HCT116 (cell line): ENCODE data around the gene RASSF3.

ENCODE experiments used
- CEBPB ChIP-seq: IDR thresholded peaks from 2 replicates; pipeline ENCODE4 v1.6.1; 2012; ENCODE audit warnings: low read depth
- CTCF ChIP-seq, 3 experiments: fragments of 200-600 bp in 1 of 3; sonication (generic) in 1 of 3; IDR thresholded peaks in 2 of 3; conservative IDR thresholded peaks in 1 of 3; 2 replicates each; pipeline ENCODE4 v1.5.1; 2012 to 2017; ENCODE audit warnings: low read depth in 2 of 3, low read length in 2 of 3, antibody characterized with exemption in 1 of 3, borderline replicate concordance in 1 of 3, control low read depth in 1 of 3, mild to moderate bottlenecking in 1 of 3, mixed read lengths in 1 of 3, mixed run types in 1 of 3, moderate library complexity in 1 of 3; ENCODE audit not compliant: insufficient read depth in 1 of 3
- EGR1 ChIP-seq: IDR thresholded peaks from 2 replicates; pipeline ENCODE4 v1.6.1; 2012; ENCODE audit warnings: low read depth
- EZH2 ChIP-seq: fragments of 200-600 bp; sonication (generic); IDR thresholded peaks from 2 replicates; pipeline ENCODE4 v1.6.1; 2017; ENCODE audit warnings: antibody characterized with exemption, mixed run types
- FOSL1 ChIP-seq: IDR thresholded peaks from 2 replicates; pipeline ENCODE4 v1.6.1; 2012; ENCODE audit warnings: low read depth
- MAX ChIP-seq: IDR thresholded peaks from 2 replicates; pipeline ENCODE4 v1.6.1; 2012
- POLR2A ChIP-seq: IDR thresholded peaks from 2 replicates; pipeline ENCODE4 v1.7.0; 2011; ENCODE audit warnings: borderline replicate concordance; ENCODE audit not compliant: insufficient read depth, insufficient read length; ENCODE audit errors: extremely low read depth
- POLR2AphosphoS5 ChIP-seq: IDR thresholded peaks from 2 replicates; pipeline ENCODE4 v1.6.1; 2011; ENCODE audit warnings: mild to moderate bottlenecking, low read depth, low read length, moderate library complexity
- RAD21 ChIP-seq: IDR thresholded peaks from 2 replicates; pipeline ENCODE4 v1.6.1; 2012; ENCODE audit warnings: low read depth, mild to moderate bottlenecking
- SIN3A ChIP-seq: IDR thresholded peaks from 2 replicates; pipeline ENCODE4 v1.6.1; 2012; ENCODE audit warnings: low read depth
- SRF ChIP-seq: IDR thresholded peaks from 2 replicates; pipeline ENCODE4 v1.6.1; 2012; ENCODE audit warnings: low read depth
- TCF7L2 ChIP-seq: IDR thresholded peaks from 2 replicates; pipeline ENCODE4 v1.7.0; 2011; ENCODE audit warnings: borderline replicate concordance, inconsistent platforms; ENCODE audit not compliant: insufficient read depth, insufficient read length; ENCODE audit errors: extremely low read depth
- ZBTB33 ChIP-seq: IDR thresholded peaks from 2 replicates; pipeline ENCODE4 v1.6.1; 2011; ENCODE audit warnings: mild to moderate bottlenecking, low read length, moderate library complexity; ENCODE audit not compliant: insufficient replicate concordance; ENCODE audit errors: extremely low read depth

GRCh38 chr12:64603183-64603841 is 7.0 kb upstream of the RASSF3 start:
- TF ChIP-seq ZBTB33 (no peak), EZH2 (no peak), POLR2A (no peak), SRF (no peak), RAD21 (no peak), CTCF (IDR thresholded peaks at IDR 0.05 in 2 of 3, conservative IDR thresholded peaks at IDR 0.05 in 1 of 3; ENCODE audit: borderline replicate concordance in 1 of 3, insufficient read depth in 1 of 3, low read depth in 2 of 3, low read length in 2 of 3) (no peak), POLR2AphosphoS5 (no peak), SIN3A (no peak), MAX (no peak), CEBPB (no peak), EGR1 (no peak), TCF7L2 (no peak), FOSL1 (no peak)
